GM10847 (cell line): ENCODE data around the gene IL13.

Source experiments
- POLR2A ChIP-seq: IDR thresholded peaks from 2 replicates; pipeline ENCODE4 v1.6.1; 2011; ENCODE audit not compliant: insufficient read length; ENCODE audit errors: extremely low read depth

IL13 gene

DNA sequence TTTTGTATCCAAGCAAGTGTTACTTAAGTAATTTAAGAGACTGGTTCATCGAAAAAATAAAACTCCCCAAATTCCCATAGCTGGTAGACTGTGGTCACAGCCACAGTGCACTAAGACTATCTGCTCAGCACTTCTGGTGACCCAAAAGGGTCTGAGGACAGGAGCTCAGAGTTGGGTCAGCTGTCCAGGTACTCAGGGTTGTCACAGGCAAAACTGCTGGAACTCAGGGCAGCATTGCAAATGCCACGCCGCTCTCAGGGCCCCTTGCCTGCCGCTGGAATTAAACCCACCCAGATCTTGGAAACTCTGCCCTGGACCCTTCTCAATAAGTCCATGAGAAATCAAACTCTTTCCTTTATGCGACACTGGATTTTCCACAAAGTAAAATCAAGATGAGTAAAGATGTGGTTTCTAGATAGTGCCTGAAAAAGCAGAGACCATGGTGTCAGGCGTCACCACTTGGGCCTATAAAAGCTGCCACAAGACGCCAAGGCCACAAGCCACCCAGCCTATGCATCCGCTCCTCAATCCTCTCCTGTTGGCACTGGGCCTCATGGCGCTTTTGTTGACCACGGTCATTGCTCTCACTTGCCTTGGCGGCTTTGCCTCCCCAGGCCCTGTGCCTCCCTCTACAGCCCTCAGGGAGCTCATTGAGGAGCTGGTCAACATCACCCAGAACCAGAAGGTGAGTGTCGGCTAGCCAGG is at the start of gene IL13:
Gene IL13, plus strand, starts transcription at position 498 of the 705 bp plus-strand sequence. Its CDS starts 14 bp downstream, at position 512.
- TF ChIP-seq POLR2A = no peak

DNA sequence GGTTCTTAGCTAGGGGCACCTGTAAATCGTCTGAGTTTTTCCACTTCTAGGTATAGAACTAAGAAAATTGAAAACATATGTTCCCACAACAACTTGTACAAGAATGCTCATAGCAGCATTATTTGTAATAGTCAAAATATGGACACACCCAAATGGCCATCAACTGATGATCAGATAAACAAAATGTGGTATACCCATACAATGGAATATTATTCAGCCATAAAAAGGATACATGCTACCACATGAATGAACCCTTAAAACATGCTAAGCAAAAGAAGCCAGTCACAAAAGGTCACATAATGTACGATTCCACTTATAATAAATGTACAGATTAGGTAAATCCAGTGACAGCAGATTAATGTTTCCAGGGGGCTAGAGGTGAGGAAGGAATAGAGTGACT is 46.0 kb upstream of the IL13 start:
- TF ChIP-seq POLR2A = no peak

DNA sequence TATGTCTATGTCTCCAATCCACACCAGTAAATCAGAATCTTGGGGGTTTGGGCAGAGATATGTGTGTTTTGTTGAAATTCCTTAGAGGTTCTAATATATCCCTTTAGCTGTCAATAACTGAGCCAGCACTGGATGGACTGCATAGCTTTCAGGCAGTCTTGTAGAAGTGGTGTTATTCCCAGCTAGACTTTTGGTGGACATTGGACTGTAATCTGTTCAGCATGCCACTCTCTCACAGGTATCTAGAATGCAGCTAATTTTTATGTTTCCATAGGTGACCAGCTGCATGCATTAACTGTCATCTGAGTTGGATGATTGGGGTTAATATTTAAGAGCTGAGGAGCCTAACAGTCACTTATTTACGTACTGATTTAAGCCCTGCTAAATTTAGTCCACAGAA is 45.1 kb upstream of the IL13 start:
- no peak for TF ChIP-seq POLR2A

DNA sequence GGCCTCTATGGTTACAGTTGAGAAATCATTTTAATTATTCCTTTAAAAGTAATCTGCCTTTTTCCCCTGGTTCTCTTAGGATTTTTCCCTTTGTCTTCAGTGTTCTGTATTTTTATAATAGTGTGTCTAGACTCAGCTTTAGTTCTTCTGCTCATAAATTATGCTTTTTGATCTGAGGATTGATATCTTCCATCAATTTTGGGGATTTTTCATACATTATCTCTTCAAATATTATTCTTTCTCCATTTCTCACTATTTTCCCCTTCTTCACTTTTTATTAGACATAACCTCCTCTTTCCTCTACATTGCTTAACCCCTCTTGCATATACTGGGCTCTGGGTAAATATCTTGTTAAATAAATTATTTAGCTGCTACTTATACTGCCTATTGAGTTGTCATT is 36.3 kb upstream of the IL13 start:
- TF ChIP-seq POLR2A = no peak

DNA sequence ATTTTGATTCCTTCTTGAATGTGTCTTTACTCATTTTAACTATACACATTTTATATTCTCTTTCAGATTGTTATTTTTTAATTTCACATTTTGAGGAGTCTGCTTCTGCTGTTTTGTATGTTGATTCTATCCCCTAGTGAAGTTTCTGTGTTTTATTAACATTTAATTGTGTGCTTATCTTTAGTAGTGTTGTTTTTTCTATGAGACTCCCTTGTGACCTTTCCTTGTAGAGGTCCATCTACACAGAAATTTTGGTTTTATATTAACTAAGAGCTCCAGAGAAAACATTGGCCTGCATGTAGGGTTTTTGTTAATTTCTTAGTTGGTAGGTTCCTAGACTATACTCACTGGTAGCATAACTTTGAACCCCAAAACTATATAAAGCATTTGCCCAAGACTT is 35.4 kb upstream of the IL13 start:
- no peak for TF ChIP-seq POLR2A

DNA sequence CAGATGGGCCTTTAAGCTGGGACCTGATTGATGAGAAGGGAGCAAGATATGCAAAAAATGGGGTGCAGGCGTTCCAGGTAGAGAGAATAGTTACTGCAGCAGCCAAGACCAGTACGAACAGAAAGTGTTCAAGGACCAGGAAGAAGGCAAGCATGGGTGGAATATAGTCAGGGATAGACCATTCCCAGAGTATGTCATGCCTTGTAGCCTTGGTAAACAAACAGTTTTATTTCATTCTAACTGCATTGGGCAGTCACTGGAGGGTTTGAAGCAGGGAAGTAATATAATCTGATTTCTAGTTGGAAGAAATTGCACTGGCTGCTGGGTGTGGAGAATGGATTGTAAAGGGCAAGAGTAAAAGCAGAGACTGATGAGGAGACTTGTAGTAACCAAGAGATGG is 30.5 kb upstream of the IL13 start:
- no peak for TF ChIP-seq POLR2A

DNA sequence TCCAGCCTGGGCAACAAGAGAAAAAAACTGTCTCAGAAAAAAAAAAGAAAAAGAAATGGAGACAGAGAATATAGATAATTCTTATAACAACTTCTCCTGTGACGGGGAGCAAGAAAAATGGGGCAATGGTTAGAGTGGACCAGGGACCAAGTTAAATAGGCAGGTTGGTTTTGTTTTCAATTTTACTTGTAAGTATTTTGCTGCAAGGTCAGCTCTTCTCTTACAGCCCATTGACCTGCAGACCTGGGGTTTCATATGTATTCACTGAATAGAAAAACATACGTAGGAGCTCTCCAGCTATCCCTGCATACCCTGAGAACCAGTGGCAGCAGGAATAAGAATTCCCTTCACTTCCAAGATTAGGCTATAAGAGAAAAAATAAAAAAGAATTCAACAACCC is 29.2 kb upstream of the IL13 start:
- no peak for TF ChIP-seq POLR2A

DNA sequence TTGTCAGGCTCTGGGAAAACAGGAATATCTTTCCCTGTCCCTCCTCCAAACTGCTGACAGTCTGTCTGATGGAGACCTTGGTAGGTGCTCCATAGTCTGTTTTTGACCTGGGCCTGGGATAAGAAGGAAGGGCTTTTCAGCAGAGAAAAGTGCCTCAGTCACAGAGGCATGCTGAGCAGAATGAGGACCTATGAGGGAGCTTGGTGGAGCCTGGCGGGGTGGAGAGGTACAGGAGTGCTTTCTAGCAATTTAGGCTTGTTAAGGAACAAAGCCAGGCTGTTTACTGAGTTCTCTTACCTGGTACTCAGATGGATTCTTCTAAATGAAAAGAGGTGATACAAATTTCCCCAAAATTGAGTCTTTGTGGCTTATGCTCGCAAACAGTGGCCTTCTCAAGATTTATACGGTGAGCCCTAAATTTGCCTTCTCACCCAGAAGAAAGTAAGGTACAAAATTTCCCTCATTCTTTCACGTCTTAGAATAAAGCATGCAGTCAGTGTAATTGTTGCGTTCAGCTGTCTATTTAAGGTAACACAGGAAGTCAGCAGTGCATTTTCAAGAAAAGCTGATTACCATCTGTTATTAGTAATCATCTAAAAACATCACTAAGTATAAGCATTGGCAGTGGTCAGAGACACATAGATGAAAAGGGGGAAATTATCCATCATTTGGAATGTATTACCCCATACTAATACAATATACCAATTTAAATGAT is 28.6 kb upstream of the IL13 start:
- no peak for TF ChIP-seq POLR2A

DNA sequence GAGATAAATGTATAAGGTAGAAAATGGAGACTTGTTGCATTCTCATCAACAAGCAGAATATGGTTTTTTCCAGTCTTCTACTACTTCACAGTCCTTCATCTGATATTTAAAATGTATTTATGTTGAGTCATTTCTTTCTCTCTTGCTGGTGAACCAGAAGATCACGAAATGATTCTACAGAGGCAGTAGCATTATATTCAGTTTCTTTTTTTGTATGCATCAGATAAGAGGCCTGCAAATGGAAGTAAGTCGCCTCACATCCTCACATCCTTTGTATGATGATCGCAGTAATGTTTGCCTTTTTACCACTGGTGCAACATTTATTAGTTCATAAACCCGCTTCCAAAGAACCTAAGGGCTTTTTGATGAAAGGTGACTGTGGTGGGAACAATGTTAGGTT is 22.1 kb upstream of the IL13 start:
- TF ChIP-seq POLR2A = no peak

DNA sequence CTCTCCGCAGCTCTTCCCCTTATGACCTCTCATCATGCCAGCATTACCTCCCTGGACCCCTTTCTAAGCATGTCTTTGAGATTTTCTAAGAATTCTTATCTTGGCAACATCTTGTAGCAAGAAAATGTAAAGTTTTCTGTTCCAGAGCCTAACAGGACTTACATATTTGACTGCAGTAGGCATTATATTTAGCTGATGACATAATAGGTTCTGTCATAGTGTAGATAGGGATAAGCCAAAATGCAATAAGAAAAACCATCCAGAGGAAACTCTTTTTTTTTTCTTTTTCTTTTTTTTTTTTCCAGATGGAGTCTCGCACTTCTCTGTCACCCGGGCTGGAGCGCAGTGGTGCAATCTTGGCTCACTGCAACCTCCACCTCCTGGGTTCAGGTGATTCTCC is 20.7 kb upstream of the IL13 start:
- TF ChIP-seq POLR2A = no peak

DNA sequence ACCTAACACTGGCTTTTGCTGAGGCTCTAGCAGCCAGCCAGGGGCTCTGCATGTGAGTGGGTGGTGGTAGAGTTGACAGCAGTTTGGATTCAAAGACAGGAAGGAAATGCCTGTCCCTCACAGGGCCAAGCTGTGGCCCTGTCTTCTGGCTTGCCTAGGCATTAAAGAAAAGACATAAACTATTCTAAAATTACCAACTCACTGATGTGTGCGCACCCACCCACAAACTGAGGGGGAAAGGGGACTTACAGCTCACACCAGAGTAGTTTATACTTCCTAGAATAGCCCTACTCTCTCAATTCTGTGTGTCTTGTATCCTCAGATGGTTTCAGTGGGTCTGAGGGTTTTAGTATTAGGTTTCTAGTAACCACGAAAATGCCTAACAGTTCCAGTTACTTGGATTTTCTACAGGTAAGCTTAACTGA is 18.3 kb upstream of the IL13 start:
- TF ChIP-seq POLR2A = no peak

DNA sequence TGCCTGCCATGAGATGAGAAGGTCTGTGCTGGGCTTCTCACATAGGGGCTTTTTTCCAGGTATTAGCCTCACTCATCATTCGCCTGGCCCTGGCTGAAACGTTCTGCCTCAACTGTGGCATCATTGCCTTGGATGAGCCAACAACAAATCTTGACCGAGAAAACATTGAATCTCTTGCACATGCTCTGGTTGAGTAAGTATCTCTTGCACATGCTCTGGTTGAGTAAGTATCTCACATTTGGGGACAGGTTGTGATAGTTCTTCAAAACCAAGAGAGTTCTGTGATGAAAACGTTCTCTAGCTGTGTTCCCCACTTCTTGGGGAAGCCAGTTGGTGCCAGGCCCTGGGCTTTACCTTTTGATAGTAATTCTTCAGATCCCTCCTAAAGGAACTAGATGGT is 17.4 kb upstream of the IL13 start:
- no peak for TF ChIP-seq POLR2A

DNA sequence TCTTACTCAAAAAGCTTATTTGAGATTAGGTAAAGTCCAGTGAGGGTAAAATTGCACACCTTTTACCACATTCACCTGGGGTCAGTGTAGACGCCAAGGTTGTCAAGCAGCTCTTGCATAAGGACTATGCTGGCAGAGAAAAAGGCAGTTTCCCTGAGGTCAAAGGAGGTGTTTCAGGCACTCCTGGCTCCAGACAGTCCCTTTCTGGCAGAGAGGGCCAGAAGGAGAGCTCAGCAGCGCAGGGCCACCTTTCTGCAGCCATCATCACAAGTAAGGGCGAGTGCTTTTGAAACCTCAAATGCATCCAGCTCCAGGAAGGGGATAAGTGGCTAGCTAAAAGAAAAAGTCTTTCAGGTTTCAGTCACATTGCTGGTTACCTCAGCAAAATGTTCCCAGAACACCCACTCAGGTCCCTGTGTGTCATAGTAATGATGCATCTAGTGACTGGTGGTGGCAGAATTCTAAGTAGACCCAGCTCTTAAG is 16.7 kb upstream of the IL13 start:
- no peak for TF ChIP-seq POLR2A

DNA sequence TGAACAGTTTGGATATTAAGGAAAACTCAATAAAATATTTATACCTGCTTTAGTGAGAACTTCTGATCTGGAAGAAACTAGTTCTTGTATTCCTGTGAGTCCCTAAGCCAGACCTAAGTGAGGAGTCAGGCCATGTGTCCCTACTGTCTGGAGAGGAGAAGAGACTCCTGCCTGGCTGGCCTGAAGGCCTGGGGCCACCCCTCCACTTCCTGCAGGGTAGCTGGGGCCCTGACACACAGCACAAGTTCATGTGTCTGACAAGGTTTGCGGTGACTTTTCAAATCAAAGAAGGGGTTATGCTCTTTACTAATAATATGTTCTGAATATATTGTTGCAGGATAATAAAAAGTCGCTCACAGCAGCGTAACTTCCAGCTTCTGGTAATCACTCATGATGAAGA is 16.1 kb upstream of the IL13 start:
- no peak for TF ChIP-seq POLR2A

DNA sequence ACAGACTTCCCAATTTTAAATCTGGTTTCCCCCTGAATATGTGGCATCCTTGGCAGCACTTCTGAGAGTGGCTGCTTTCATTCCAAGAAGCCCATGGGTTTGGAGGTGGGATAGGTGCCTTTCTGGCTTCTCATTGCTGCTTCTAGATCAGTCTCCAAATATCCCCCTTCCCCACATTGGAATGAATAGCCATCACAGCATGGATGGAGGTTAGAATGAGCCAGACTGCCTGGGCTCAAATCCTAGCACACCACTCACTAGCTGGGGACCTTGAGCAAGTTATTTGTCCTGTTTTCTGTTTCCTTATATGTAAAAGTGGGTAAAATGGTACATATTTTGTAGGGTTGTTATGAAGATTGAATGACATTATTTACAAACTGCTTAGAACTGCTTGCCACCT is 13.8 kb upstream of the IL13 start:
- no peak for TF ChIP-seq POLR2A

DNA sequence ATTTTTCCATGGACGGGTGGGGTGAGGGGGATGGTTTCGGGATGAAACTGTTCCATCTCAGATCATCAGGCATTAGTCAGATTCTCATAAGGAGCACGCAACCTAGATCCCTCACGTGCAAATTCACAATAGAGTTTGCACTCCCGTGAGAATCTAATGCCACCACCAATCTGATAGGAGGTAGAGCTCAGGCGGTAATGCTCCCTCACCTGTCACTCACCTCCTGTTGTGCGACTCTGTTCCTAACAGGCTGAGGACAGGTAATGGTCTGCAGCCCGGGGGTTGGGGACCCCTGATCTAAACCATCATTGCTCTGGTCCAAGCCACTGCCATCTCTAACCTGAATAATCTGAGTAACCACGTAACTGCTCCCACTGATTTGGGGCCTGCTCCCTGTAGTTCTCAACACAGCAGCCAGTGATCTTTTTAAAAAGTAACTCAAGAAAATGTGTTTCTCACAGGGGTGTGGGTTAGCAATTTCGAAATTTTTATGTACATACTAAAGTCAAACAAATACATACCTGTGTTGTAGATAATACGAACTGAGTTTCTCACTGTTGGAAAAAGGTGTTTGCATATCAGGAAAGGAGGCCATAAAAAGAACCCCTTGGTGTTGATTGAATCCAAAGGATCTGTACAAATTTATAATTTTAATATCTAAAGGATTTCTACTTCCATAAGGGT is 11.2 kb upstream of the IL13 start:
- TF ChIP-seq POLR2A = no peak
